HG02870 (cell line): ENCODE results near the gene WDR7.
A peak's percentile ranks its signal among the peaks of the same experiment; 100 is the strongest.

ENCODE experiments used
- ATAC-seq: cut with Tn5 transposase; IDR thresholded peaks from one replicate; pipeline ENCODE4 v1.9.1; 2021; ENCODE audit warnings: mild to moderate bottlenecking, moderate library complexity; ENCODE audit not compliant: unreplicated experiment

The WDR7 gene

GRCh38 chr18:57063601-57064103 lies 412.5 kb downstream of the WDR7 start:
- no peak for ATAC-seq

DNA sequence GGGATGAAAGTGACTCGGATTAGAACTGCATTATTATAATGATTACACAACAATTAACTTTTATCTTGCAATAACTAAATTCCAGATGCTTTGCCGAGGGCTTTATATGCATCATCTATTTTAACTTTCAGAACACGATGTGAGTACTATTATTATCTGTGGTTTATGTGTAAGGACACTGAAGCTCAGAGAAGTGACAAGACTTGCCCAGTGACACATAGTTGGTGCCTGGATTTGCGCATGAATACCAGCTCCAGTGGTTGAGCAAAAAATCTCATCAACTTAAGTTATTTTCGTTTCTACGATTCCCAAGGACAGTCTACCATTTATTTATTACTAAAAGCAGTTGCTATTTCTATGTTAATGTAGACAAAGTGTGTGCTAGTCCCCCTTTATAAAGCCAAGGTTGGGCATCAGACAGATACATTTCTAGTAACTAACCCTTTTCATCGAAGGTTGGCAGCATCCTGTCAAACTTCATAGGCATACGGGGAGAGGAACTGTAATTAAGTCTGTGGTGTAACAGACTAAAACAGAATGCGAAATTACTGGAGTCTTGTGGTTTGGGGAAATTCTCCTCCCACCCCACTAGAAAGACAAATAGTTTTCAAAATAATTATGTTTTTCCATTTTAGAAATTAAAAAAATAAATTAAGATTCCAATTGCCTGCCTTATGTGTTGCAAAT lies 422.5 kb downstream of the WDR7 start:
- ATAC-seq = no peak

DNA sequence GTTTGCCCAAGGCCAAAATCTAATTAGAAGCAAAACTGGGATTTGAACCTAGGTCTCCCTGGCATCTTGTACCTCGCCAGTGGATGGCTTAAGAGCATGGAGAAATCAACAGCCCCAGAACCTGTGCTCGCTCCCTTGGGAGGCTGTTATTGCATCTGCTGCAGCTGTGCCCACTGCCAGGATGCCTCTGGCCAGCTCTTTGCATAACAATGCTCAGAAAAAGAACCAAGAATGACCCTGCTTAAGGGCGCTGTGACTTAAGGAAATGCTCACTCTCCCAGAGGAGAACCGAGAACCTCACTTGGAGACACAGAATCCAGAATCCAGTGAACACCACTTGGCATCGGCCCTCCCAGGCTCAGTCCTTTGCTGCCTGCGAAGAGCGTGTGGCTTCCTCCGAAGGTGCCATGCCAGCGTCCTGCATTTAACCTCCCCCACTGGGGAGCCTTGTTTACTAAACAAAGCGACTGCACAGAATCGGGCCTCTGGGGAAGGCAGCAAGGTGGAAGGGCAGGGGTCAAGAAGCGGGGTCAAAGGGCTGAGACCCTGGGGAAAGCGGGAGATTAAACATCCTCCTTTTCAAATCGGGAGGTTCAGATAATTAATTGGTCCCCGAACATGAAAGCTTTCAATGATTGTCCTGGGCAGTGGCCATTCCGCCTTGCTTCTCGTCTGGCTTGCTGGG lies 424.7 kb downstream of the WDR7 start:
- ATAC-seq = no peak

GRCh38 chr18:57077005-57077765 lies 426.0 kb downstream of the WDR7 start:
- ATAC-seq = no peak

DNA sequence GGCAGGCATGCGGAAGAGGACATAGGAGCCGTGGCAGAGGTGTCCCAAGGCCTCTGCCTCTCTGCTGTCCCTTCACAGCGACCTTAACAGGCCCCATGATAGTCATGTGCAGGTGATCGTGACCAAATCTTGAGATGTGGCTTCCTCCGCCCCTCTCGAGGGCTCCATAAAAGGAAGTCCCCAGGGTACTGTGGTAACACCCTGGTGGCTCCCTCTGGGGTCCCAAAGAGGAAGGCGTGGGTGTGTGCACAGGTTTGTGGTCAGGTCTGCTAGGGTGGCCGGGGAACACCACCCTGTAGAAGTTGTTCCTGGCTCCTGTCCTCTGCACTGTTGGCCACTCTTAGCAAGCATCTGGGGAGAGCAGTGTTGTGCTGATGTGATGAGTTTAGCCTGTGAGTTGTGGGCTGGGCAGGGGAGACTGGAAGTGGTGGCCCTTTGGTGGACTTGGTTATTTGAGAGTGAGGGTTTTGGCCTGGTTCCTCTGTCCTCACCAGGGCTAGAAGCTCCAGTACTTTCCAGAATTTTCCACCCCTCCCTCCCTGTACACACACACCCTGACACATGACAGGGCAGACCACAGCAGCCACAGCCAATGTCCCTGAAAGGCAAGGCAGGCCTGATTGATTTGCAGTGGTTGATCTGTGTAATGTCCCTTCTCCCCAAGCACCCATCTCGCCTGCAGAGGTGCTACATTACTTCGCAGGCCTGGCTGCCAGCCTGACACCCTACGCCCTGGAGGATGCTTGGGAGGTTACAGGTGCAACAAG lies 426.8 kb downstream of the WDR7 start:
- peak; percentile 90 for ATAC-seq

GRCh38 chr18:57078614-57079013 lies 427.5 kb downstream of the WDR7 start:
- ATAC-seq = no peak

DNA sequence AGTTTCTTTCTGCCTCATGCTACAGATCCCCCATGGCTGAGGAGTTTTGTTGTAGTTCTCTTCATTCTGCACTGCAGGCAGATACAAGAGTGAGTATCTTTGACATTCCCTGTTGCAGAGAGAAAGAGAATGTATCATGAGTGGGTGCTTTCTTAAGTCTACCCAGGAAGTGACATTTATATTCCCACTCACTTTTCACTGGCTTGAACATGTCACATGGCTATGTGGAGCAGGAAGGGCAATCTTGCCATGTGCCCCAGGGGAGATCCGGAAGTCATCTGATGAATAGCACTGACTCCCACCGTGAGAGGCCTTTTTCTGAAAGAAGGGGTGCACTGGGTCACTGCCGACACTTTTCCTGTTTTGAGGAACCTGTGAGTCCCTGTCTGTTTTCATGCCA lies 429.3 kb downstream of the WDR7 start:
- ATAC-seq = no peak

- no peak for ATAC-seq
These were observed 430.7 kb downstream of the WDR7 start for GRCh38 chr18:57081899-57082298.

- no peak for ATAC-seq
These were observed 432.3 kb downstream of the WDR7 start for GRCh38 chr18:57083485-57083884.

DNA sequence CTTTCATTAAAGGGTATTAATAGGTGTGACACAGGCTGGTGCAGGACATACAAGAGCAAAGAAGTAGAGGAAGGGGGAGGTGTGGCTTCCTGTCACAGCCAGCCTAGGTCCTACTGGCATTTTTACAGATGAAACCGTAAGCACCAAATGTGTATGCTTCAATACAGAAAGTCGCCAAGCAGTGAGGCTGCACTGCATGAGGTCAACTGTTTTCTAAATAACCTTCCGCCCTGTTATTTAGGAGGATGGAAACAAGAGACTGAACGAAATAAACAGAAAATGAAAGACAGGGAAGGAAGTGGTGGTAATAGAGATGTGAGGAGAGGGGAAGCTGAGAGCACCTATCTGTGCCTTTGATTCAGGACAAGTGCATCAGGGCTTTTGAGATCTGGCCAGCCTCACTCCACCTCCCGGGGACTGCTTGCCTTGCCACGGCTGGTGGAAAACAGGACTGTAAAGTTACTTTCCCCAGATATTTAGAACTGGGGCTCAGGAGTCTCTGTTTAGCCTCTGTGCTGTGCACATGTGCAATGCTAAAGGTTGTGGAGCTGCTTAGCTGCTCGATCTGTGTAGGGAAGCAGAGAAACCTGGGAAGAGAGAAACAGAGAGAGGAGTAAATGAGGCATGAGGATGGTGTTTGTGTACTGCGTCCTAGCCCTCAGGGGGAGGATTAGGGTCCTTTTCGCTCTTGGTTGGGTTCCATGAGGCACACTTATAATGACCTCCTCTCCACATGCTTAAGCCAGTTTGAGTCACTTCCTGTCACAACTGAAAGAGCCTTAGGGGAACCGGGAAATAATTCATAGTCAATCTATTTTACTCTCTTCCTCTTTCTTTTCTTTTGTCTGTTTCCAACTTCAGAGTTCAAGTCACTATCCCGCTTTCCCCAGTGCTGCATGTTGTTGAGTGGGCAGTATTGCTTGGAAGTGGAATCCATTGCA lies 433.4 kb downstream of the WDR7 start:
- peak; percentile 84 for ATAC-seq

- ATAC-seq = no peak
These were observed 434.2 kb downstream of the WDR7 start for GRCh38 chr18:57085371-57085770.

GRCh38 chr18:57086163-57086562 lies 435.0 kb downstream of the WDR7 start:
- no peak for ATAC-seq
